ENCODE results near the gene CHCHD6. TPM values are rescaled to one million over a fixed set of nuclear protein-coding genes. Genes with fewer than 3 reads are reported as not detected.

The CHCHD6 gene
- polyA plus RNA-seq, 1 donor from 2014 or later: 102 TPM

DNA sequence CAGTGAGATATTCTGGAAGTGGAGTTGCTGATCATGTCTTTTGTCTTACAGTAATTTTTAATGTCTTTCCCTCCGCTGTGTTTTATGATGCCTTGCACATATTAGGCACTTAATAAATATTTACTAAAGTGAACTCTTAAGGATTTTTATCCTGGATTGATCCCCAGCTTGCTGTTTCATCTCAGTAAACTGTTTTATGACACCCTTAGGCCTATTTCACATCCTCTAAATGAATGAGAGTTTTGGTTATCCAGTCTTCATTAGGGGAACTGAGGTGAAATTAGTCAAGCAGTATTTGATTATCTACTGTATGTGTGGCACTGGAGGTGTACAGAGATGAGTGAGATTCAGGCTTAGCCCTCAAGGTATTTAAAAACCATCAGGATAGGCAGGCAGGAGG lies 19.8 kb downstream of the CHCHD6 start:
- Histone ChIP-seq H3K27ac (ENCODE audit: low read length) (no peak overlapping the region), H3K4me3 (ENCODE audit: low read length) (no peak overlapping the region), H3K27me3 (ENCODE audit: insufficient read depth, low read depth, low read length) (no peaks in the 10 kb centered on the region), H3K36me3 (ENCODE audit: insufficient read depth, low read length) (peaks cover 5% of the 10 kb centered on the region), H3K79me2 (replicated peaks; ENCODE audit: insufficient read depth, low read length) (no peaks in the 10 kb centered on the region), H3K9me2 (ENCODE audit: insufficient read depth, low read length) (no peaks in the 10 kb centered on the region), H4K20me1 (ENCODE audit: insufficient read depth) (no peaks in the 10 kb centered on the region), H3K9ac (ENCODE audit: low read length) (no peak overlapping the region), H2AFZ (ENCODE audit: low read depth, low read length) (no peak overlapping the region), H3F3A (ENCODE audit: insufficient read depth, low read length, poor library complexity, severe bottlenecking) (no peaks in the 10 kb centered on the region), H3K4me2 (ENCODE audit: low read length) (no peak overlapping the region), H3K9me3 (ENCODE audit: low read length) (peaks cover 4% of the 10 kb centered on the region)
- TF ChIP-seq, protein P1, sequence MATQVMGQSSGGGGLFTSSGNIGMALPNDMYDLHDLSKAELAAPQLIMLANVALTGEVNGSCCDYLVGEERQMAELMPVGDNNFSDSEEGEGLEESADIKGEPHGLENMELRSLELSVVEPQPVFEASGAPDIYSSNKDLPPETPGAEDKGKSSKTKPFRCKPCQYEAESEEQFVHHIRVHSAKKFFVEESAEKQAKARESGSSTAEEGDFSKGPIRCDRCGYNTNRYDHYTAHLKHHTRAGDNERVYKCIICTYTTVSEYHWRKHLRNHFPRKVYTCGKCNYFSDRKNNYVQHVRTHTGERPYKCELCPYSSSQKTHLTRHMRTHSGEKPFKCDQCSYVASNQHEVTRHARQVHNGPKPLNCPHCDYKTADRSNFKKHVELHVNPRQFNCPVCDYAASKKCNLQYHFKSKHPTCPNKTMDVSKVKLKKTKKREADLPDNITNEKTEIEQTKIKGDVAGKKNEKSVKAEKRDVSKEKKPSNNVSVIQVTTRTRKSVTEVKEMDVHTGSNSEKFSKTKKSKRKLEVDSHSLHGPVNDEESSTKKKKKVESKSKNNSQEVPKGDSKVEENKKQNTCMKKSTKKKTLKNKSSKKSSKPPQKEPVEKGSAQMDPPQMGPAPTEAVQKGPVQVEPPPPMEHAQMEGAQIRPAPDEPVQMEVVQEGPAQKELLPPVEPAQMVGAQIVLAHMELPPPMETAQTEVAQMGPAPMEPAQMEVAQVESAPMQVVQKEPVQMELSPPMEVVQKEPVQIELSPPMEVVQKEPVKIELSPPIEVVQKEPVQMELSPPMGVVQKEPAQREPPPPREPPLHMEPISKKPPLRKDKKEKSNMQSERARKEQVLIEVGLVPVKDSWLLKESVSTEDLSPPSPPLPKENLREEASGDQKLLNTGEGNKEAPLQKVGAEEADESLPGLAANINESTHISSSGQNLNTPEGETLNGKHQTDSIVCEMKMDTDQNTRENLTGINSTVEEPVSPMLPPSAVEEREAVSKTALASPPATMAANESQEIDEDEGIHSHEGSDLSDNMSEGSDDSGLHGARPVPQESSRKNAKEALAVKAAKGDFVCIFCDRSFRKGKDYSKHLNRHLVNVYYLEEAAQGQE (IDR thresholded peaks at IDR 0.05; ENCODE audit: borderline replicate concordance): no peak
- no peak for TF ChIP-seq RAD21 (conservative IDR thresholded peaks at IDR 0.05)

DNA sequence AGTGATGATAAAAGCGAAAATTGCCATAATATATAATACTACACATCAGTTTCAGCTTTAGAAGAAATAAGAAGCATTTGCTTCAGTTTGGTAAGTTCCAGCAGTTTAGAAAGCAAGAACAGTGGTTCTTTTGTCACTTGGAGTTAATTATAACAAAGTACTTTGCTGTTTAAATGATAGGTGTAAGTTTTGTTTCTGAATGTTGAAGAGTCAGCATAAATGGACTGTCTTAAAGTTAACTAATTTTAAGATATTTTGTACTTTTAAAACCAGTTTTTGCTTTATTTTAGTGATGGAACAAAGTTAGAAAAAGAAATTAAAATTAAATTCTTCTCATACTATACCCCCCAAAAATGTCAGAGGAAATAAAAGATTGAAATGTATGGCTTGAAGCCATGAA lies 24.6 kb downstream of the CHCHD6 start:
- H3K4me3 ChIP-seq (ENCODE audit: low read length): no peak overlapping the region
- no peak overlapping the region for H3K4me2 ChIP-seq (ENCODE audit: low read length)
- TF ChIP-seq, protein P1 (IDR thresholded peaks at IDR 0.05; ENCODE audit: borderline replicate concordance): no peak
- TF ChIP-seq, protein P2, sequence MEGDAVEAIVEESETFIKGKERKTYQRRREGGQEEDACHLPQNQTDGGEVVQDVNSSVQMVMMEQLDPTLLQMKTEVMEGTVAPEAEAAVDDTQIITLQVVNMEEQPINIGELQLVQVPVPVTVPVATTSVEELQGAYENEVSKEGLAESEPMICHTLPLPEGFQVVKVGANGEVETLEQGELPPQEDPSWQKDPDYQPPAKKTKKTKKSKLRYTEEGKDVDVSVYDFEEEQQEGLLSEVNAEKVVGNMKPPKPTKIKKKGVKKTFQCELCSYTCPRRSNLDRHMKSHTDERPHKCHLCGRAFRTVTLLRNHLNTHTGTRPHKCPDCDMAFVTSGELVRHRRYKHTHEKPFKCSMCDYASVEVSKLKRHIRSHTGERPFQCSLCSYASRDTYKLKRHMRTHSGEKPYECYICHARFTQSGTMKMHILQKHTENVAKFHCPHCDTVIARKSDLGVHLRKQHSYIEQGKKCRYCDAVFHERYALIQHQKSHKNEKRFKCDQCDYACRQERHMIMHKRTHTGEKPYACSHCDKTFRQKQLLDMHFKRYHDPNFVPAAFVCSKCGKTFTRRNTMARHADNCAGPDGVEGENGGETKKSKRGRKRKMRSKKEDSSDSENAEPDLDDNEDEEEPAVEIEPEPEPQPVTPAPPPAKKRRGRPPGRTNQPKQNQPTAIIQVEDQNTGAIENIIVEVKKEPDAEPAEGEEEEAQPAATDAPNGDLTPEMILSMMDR (IDR thresholded peaks at IDR 0.05; ENCODE audit: poor library complexity, severe bottlenecking): no peak
- TF ChIP-seq EP300 (conservative IDR thresholded peaks at IDR 0.05; ENCODE audit: poor library complexity, severe bottlenecking) (no peak), MXI1 (conservative IDR thresholded peaks at IDR 0.05; ENCODE audit: poor library complexity, severe bottlenecking) (no peak), POLR2AphosphoS5 (IDR thresholded peaks at IDR 0.05) (no peak), EZH2 (IDR thresholded peaks at IDR 0.05; ENCODE audit: borderline replicate concordance, insufficient read depth, low read length, poor library complexity, severe bottlenecking) (no peak)
- H2AFZ ChIP-seq (ENCODE audit: low read depth, low read length): no peak overlapping the region
- no peak overlapping the region for H3K27ac ChIP-seq (ENCODE audit: low read length)
- no peaks in the 10 kb centered on the region for H3K27me3 ChIP-seq (ENCODE audit: insufficient read depth, low read depth, low read length)
- no peaks in the 10 kb centered on the region for H3K9me2 ChIP-seq (ENCODE audit: insufficient read depth, low read length)
- no peaks in the 10 kb centered on the region for H3F3A ChIP-seq (ENCODE audit: insufficient read depth, low read length, poor library complexity, severe bottlenecking)
- H4K20me1 ChIP-seq (ENCODE audit: insufficient read depth): no peaks in the 10 kb centered on the region
- peaks cover 5% of the 10 kb centered on the region for H3K36me3 ChIP-seq (ENCODE audit: insufficient read depth, low read length)
- no peaks in the 10 kb centered on the region for H3K79me2 ChIP-seq (replicated peaks; ENCODE audit: insufficient read depth, low read length)
- H3K9me3 ChIP-seq (ENCODE audit: low read length): peaks cover 4% of the 10 kb centered on the region
- H3K9ac ChIP-seq (ENCODE audit: low read length): no peak overlapping the region

All from neural cell (in vitro differentiated cells).